MM.1S (cell line): ENCODE data around the gene EVX1.

Experiments used
- EZH2 ChIP-seq: fragments of 300-600 bp; sonication (generic); optimal IDR thresholded peaks from 2 replicates; pipeline ENCODE3; 2017; ENCODE audit warnings: low read depth, mild to moderate bottlenecking, antibody characterized with exemption, low read length, mixed read lengths
- TF ChIP-seq, protein P1 (sequence below): fragments of 300-600 bp; sonication (generic); IDR thresholded peaks from 2 replicates; pipeline ENCODE4 v1.5.1; 2016; ENCODE audit warnings: antibody characterized with exemption, low read length, mixed read lengths

DNA sequence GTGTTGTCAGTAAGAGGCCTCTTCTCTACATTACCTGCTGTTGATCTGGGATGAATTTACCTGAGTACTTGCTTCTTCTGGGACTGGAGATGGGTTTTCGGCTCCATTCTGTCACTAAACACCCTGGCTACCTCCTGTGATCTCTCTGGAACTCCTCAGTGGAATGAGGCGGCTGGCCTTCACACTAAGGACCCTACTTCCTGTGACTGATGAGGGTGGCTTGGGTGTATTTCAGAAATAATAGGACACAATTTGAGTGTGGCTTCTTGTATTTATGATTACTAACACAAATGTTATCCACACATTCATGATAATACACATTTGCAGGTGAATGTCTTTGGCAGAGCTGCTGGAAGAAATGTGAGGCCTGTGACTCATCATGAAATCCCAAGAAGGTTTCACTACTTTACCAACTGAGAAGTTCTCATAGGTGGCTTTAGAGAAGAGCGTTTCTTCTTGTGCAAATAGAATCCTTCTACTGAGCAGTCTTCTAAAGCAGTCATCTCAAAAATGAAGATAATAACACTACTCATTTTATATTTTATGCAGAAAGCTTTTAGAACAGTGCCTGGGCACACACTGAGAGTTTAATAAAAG lies 21.3 kb upstream of the EVX1 start:
- TF ChIP-seq EZH2: no peak
- TF ChIP-seq, protein P1, sequence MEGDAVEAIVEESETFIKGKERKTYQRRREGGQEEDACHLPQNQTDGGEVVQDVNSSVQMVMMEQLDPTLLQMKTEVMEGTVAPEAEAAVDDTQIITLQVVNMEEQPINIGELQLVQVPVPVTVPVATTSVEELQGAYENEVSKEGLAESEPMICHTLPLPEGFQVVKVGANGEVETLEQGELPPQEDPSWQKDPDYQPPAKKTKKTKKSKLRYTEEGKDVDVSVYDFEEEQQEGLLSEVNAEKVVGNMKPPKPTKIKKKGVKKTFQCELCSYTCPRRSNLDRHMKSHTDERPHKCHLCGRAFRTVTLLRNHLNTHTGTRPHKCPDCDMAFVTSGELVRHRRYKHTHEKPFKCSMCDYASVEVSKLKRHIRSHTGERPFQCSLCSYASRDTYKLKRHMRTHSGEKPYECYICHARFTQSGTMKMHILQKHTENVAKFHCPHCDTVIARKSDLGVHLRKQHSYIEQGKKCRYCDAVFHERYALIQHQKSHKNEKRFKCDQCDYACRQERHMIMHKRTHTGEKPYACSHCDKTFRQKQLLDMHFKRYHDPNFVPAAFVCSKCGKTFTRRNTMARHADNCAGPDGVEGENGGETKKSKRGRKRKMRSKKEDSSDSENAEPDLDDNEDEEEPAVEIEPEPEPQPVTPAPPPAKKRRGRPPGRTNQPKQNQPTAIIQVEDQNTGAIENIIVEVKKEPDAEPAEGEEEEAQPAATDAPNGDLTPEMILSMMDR: no peak
